HG03520 (cell line): ENCODE results near the gene KIF26B.

ENCODE experiments used
- ATAC-seq: cut with Tn5 transposase; IDR thresholded peaks from one replicate; pipeline ENCODE4 v1.9.1; 2021; ENCODE audit warnings: mild to moderate bottlenecking, moderate library complexity; ENCODE audit not compliant: unreplicated experiment

The KIF26B gene

GRCh38 chr1:245234217-245235081 is 79.7 kb downstream of the KIF26B start:
- no peak for ATAC-seq

- no peak for ATAC-seq
These were observed 80.4 kb downstream of the KIF26B start for GRCh38 chr1:245235156-245235555.

- ATAC-seq = no peak
These were observed 85.9 kb downstream of the KIF26B start for GRCh38 chr1:245240648-245241165.

- no peak for ATAC-seq
These were observed 86.8 kb downstream of the KIF26B start for GRCh38 chr1:245241526-245242130.

DNA sequence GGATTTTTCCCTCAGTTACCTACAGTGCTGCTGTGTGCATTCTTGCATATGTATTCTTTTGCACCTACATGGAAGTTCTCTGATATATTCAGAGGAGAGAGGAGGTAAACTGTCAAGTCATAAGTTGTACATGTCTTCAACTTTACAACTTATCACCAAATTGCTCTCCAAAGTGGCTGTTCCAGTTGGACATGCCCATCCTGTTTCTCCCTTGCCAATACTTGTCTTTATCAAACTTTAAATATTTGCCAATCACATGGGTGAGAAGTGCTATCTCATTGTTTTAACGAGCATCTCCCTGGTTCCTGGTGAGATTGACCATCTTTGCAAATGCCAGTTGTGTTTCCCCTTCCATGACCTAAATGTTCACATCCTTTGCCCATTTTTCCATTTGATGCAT is 88.2 kb downstream of the KIF26B start:
- no peak for ATAC-seq

DNA sequence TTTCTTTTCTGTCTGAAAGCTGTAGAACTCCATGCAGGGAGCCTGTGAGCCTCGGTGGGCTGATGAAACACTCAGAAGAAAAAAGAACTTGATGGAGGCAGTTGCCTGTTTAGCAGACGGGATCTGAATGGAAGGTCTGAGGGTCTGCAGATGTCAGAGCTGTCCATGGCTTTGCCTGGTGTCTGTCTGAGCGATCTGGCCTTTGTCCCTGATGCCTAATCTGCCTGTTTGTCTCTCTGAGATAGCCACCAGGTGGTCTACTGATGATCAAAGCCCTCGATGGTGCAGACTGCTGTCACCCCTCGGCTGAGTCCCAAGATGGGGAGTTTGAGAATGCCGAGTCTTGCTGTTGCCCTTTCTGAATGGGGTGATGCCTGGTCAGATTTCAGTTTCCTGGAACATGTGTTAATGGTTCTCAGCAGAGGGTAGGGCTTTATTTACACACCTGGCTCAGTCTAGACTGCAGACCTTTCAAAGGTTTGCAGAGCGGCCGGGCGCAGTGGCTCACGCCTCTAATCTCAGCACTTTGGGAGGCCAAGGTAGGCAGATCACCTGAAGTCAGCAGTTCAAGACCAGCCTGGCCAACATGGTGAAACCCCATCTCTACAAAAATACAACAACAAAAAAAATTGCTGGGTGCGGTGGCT is 90.4 kb downstream of the KIF26B start:
- no peak for ATAC-seq

DNA sequence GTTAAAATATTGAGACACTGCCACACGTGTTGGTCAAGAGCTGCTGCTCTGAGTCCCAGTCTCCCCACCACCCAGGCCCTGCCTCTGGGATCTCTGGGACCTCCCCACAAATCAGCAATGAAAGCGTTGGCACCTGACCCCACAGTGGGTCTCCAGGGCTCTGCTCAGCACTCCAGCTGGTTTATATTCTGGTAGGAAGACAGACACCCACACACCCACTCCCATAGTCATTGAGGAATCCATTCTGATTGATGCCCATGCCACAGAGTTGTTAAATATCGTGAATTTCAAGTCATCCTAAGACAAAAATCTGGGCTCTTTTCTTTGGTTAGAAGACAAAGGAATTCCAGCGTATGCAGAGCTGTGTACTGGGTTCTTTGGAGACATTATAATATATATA is 91.6 kb downstream of the KIF26B start:
- no peak for ATAC-seq

DNA sequence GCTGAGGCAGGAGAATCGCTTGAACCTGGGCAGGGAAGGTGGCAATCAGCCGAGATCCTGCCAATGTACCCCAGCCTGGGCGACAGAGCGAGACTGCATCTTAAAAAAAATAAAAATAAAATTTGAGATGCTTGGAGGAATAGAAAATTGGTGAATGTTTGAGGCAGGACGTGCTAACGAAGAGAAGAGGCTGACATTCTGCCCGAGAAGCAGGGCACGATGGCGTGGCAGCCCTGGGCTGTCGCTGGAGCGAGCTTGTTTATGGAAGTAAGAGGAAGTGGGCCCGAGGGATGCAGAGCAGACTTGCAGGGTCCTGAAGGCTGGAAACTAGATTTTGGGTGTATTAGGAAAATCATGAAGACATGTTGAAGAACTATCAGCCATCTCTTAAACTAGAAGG is 92.6 kb downstream of the KIF26B start:
- no peak for ATAC-seq

DNA sequence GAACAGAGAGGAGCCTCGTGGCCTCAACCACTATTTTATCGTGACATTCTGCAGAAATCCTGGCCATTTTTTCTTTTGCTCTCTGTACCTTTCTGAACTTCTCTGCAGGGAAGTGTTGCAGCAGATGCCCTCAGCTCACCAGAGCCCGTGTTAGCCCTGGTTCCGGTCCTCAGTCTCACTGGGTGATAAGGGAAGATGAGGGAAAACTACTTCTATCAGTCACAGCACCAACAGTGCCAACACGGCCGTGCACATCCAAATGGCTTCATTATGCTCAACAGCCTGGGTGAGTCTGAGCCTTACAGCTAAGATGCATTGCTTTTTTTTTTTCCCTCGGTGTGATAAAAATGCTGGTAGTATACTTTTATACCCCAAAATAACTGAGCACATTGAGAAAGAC is 93.0 kb downstream of the KIF26B start:
- no peak for ATAC-seq

GRCh38 chr1:245248231-245248731 is 93.5 kb downstream of the KIF26B start:
- ATAC-seq = no peak

DNA sequence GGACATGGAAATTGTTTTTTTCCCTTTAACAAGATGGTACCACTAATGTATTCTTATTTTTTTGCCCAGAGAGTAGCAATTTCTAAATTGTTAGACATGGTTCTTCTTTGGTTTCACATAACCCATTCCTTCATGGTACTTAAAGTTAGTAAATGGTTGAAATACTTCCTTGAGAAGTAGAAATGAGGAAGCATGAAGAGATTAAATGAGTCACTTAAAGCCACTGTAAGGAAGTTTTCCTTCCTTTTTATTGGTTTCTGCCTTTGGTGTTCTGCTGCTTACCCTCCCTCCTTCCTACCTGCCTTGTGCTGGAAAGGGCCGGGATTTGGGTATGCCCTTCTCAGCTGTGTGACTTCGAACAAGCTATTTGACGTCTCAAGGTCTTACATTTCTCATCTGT is 101.0 kb downstream of the KIF26B start:
- no peak for ATAC-seq

GRCh38 chr1:245256528-245256927 is 101.7 kb downstream of the KIF26B start:
- ATAC-seq = no peak

GRCh38 chr1:245258271-245258920 is 103.6 kb downstream of the KIF26B start:
- no peak for ATAC-seq

DNA sequence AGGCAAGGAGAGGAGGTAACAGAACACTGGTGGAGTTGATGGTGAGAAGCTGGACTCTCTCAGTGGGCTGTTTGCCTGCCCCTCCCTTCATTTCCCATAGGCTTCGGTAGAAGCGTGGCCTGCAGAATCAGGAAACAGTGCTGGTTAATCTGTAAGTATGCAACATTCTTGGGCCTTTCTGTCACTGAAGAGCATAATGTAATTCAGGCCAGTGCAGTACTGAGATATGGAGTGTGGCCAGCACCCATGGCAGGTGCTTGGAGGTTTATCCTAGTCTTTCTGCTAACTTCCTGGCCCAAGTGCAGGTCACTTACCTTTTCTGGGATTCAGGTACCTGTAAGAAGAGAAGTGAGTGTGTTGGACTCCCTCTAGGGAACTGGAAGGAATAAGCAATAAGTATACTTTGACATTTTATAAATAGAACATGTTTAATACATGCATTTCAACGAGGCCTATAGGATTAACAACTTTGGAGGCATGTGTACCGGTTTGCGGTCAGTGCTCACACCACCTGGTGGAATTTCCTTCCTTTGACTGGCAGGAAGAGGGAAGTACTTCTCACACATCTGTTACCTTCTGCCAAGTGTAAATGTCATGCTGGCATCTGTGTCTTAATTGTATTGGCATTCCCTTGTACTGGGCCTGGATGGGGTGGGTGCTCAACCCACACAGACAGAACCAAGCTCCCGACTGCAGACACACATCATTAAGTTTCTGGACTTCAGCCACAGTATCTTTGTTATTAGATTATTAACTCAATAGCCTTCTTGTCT is 105.5 kb downstream of the KIF26B start:
- ATAC-seq = no peak

DNA sequence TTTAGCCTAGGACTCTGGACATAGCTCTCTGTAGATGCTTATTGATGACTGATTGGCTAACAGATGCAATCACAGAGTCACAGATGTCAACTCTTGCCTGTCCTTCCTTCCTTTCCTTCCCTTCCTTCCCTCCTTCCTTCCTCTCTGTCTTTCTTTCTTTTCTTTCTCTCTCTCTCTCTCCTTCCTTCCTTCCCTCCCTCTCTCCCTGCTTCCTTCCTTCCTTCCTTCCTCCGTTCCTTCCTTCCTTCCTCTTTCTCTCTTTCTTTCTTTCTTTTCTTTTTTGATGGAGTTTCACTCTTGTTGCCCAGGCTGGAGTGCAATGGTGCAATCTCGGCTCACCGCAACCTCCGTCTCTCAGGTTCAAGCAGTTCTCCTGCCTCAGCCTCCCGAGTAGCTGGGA is 106.1 kb downstream of the KIF26B start:
- no peak for ATAC-seq

- no peak for ATAC-seq
These were observed 107.0 kb downstream of the KIF26B start for GRCh38 chr1:245261786-245262185.

- no peak for ATAC-seq
These were observed 108.8 kb downstream of the KIF26B start for GRCh38 chr1:245263529-245264095.

DNA sequence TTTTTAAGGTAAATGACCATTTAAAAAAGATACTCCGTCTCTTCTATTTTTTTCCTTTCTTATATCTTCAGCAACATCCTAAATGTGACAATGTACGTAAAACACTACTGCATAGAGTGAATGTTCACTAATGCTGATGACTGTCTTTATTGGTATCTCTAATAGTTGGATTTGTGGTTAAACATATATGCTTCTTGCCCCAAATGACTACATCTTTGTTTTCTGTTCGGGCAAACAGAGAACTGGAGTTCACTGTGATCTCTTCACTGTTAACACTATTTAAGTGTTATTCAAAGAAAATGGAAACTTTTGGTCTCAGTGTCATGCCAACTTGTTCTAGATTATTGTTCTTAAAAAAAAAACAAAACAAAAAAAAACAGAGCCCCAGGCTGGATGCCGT is 109.4 kb downstream of the KIF26B start:
- ATAC-seq = no peak

- ATAC-seq = no peak
These were observed 111.3 kb downstream of the KIF26B start for GRCh38 chr1:245266105-245266504.

DNA sequence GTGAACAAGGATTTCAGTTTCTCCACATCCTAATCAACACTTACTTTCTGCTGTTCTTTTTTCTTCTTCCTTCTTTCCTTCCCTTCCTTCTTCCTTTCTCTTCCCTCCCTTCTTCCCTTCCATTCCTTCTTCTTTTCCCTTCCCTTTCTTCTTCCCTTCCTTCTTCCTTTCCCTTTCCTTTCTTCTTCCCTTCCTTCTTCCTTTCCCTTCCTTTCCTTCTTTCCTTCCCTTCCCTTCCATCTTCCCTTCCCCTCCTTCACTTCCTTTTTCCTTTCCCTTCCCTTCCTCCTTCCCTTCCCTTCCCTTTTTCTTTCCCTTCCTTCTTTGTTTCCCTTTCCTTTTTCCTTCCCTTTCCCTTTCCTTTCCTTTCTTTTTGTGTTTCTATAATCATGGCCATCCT is 115.3 kb downstream of the KIF26B start:
- no peak for ATAC-seq
